SW480 (cell line): ENCODE measurements around the gene HERC3.

Source experiments
- DNase-seq: peaks from one replicate; pipeline ENCODE4 v3.0.0-alpha.2; 2016; ENCODE audit warnings: low spot score

Gene HERC3

GRCh38 chr4:88591787-88592599 is at the start of gene HERC3:
Gene HERC3 (plus strand): TSS chr4:88592480. CDS start chr4:88605824, 13,344 bp downstream.
- DNase-seq: peak; percentile 75

- DNase-seq: no peak
Observed at GRCh38 chr4:88549815-88550214, 42.5 kb upstream of the HERC3 start.

DNA sequence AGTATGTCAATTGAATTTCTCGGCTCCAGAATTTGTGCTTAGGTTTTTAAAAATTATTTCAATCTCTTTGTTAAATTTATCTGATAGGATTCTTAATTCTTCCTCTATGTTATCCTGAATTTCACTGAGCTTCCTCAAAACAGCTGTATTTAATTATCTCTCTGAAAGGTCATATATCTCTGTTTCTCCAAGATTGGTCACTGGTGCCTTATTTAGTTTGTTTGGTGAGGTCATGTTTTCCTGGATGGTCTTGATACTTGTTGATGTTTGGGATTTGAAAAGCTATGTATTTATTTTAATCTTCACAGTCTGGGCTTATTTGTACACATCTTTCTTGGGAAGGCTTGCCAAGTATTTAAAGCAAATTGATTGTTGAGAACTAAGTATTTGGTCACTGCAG is 24.7 kb upstream of the HERC3 start:
- no peak for DNase-seq

DNA sequence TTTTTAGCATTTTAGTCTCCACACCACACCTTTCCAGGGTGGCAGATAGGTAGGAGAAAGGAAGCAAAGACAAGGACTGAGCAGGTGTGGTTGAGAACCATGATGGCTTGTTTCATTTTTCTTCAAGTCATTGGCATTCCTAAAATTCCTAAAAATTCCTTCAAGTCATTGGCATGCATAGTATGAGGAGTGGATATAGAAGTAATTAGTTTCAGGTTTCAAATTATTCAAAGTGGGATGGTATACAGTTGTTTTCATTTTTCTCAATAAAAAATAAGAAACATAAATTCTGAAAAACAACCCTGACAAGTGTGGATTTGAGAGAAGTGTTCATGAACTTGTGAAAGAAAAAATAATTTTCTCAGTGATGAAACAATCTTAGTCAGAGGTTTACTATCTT is 22.3 kb upstream of the HERC3 start:
- DNase-seq: no peak

- DNase-seq: no peak
Observed at GRCh38 chr4:88573276-88573980, 18.9 kb upstream of the HERC3 start.

- DNase-seq: no peak
Observed at GRCh38 chr4:88573995-88574394, 18.3 kb upstream of the HERC3 start.

GRCh38 chr4:88575186-88575585 is 17.1 kb upstream of the HERC3 start:
- DNase-seq: no peak

DNA sequence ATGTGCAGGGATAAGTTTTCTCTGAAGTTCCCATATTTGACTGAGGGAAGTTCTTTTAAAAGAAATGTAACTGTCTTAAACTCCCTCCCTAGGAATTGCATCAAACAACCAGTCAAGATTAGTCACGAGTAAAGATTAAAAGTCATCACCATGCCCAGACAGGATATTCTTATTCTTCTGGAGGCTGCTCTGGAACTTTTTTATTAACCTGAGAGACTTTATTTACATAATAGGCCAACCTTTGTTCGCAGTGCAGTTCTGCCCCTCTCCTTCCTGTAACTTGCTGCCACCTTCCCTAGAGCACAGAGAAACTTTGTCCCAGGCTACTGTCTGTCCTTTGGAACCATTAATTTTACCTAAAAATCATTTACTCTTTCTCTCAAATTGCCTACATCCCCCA is 9.8 kb upstream of the HERC3 start:
- DNase-seq: no peak

- no peak for DNase-seq
Observed at GRCh38 chr4:88583631-88584470, 8.4 kb upstream of the HERC3 start.

GRCh38 chr4:88584471-88584900 is 7.8 kb upstream of the HERC3 start:
- DNase-seq: no peak

DNA sequence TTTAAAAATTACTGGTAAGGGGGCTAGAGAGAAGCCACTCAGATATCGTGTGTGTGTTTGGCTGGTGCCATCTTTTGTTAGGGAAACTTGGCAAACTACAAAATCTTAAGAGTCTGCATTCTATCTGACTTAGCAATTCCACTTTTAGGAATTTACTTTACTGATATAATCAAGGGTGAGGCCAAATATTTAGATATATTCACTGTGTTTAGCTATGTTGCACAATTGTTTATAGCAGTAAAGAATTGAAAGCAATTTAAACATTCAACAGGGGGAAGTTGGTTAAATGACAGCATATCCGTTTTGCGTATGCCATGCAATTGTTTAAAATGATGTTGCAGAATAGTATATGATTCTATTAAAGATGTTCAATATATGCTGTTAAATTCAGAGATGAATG is 6.4 kb upstream of the HERC3 start:
- no peak for DNase-seq

DNA sequence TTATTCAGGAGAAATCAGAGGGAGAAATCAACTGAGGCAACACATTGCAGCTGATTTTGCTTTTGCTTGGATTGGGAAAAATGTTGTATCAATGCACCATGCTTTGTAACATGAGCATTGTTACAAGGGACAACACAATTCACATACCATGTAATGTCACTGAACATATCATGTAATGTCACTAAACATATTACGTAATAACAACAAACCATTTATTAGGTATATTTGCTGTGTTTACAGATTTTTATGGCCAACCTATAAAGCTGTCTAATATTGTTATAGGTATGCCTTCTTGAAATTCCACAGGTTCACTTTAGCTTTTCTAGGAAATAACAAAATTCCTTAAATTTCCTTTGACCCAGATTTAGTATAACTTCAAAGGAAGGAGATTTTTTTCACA is 5.0 kb upstream of the HERC3 start:
- no peak for DNase-seq

DNA sequence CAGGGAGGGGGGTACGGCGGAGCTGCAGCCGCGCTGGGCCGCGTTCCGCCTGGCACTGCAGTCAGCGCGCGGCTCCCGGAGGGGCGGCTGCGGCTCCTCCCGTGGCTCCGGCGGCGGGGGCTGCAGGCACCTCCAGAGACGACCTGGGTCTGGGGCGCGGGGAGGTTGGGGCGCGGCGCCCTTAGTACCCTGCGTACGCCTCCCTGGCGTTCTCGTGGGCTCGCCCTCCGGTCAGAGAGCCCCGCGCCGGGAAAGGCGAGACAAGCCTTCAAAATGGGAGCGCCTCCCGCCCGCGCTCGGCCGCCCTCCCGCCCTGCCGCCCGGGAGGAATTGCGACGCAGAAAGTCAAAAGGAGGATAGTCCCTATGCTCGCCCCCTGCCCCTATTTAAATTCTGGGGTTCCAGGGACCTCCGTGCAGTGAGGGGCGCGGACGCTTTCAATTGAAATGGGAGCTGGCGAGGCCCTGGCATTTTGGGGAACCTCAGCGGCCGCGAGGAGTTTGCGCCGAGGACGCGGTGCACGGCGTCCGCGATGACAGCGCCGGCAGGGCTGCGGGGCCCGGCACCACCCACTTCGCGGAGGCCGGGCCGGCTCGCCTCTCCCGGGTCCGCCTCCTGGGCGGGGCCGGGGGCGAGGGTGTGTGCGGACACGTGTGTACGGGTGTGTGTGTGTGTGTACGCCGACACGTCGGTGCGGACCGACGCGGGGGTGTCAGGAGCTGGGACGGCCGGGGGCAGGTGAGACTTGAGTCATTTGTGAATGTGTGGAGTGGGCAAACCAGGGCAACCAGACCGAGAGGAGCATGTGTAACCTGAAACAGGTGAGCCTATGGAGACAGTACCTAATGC is 544 bp downstream of the HERC3 start:
- DNase-seq: peak; percentile 57

DNA sequence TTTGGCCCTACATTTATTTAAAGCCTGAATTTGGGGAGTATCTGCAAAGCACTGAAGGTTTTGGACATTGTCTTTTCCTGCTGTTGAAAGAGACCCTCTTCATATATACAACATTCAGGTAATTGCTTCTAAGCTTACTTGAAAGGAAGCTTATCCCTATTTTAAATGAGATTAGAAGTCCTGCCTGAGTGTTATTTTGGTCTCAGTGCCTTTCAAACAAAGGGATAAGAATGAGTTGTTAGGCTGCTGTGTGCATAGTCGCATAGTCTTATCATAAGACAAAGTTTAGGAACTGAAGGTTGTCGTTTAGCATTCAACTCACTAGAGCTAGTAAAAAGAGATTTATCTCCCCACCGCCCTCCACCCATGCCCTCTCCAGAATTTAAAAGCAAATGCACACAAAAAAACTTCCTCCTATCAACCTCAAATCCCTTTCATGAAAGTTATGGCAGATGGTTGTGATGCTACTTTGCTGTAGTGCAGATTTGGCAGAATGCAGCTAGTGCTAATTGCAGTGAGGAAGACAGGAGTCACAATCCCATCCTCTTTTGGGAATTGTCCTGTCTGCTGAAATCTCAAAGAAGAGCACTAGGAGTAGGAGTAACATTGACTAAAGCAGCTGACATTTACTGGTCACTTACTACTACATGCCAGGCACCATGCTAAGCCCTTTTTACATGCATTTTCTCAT is 5.8 kb downstream of the HERC3 start:
- DNase-seq: no peak

DNA sequence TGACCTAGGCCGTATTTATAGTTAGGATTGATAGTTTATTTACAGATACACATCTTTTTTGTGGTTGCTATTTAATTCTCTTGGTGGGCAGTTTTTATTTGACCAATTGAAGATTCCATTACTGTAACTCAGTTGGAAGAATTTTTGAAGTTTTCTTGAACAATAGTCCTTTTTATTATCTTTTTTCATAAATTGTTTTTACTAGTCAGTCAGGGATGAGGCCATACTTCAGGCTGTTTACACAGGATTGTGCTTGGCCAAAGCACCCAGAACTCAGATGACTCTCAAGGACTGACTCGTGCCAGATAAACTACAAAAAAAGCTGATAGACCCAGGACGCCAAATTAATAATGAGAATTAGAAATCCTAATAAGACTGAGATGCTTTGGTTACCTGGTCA is 7.0 kb downstream of the HERC3 start:
- no peak for DNase-seq

DNA sequence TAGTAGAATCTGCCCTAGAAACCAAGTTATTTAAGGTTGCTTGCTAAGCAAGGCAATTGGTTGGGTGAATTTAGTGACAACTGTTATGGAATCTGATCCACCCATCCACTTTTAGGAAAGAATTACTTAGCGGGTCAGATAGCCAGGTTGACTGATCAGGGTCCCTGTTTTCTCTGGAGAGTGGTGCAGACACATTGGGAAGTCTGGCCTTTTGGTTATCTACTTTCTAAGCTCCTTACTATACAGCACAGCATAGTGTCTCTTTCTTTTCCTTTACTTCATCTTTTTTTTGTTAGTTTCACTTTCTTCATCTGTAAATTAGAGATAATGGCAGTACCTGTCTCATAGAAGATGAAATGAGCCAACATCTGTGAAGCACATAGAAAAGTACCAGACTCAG is 7.4 kb downstream of the HERC3 start:
- DNase-seq: no peak

DNA sequence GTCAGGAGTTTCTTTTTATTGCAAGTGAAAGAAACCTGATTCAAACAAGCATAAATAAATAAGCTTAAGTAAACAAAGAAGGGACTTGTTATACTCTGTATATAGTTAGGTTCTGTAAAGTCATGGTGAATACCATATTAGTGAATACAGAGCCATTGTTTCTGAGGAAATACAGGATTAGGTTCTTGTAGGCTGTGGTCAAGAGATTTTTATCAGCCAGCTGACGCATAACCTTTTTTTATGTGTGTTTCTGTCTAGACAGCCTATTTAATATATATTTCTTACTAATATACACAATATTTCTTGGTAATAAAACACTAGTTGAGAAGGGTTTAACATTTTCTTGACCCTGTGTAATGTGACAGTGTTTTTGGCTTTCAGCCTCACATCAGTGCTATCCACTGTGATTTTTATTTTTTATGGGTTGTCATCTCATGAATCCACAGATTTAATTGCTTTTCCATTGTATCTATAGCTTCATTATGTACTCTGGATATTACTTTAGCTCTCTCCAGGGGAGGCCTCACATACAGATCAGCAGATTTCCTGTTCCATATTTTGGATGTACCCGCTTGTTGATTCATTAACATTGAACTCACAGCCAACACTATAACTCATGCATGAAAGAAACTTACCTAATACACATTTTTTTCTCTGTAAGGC is 8.0 kb downstream of the HERC3 start:
- no peak for DNase-seq

DNA sequence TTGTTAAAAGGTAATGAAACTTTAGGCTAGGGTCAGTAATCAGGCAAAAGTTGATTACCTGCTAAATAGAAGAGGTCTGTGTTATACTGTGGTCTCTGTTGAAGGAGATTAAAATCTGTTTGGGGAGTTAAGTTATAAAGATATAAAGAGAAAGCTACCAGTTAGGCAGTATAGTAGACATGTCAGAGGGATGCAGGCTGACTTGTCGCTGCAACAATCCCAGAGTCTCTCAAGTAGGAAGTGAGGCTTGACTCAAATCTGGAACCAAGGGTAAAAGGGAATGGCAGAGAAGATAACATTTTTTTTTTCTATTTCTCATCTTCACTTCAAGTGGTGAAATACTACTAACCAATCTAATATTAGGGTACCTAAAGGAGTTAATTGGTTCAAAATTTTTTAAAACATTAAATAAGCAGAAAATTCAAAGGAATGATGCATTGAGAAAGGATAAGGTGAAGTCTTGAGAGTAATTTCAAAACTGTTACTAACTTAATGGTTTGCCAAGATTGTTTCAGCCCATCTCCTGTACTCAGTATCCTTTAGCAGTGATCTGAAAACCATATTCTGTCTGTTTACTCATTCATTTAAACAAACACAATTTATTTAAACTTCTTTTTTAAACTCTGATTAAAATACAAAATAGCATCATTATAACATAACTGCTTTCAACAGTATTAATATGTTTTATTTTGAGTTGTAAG is 12.8 kb downstream of the HERC3 start:
- DNase-seq: no peak

- no peak for DNase-seq
Observed at GRCh38 chr4:88605736-88606135, 13.5 kb downstream of the HERC3 start.

- no peak for DNase-seq
Observed at GRCh38 chr4:88606832-88607231, 14.6 kb downstream of the HERC3 start.
